Left lung (tissue), 10 donors: ENCODE results near the gene CLDND2. TPM values are rescaled to one million over a fixed set of nuclear protein-coding genes. Genes with fewer than 3 reads are reported as not detected.

ENCODE experiments used
- ATAC-seq: fragments of 200-7000 bp; cut with Tn5 transposase; one replicate; pipeline ENCODE4 v1.9.1; 2020; ENCODE audit warnings: moderate library complexity
- DNase-seq, 4 donors: peaks; one replicate each; pipeline ENCODE4 v3.0.0-alpha.2; 2013 to 2020
- H3K27ac ChIP-seq, 2 donors: fragments of 200-600 bp; sonication (generic) in 1 of 2; one replicate each; pipeline versions ENCODE4 v1.5.0 to v1.8.0; 2020 to 2021
- H3K27me3 ChIP-seq, 2 donors: fragments of 200-600 bp; sonication (generic) in 1 of 2; one replicate each; pipeline versions ENCODE4 v1.5.0 to v1.8.0; 2020 to 2021
- H3K36me3 ChIP-seq, 2 donors: fragments of 200-600 bp; sonication (generic) in 1 of 2; one replicate each; pipeline versions ENCODE4 v1.5.0 to v1.8.0; 2020 to 2021
- H3K4me1 ChIP-seq, 2 donors: fragments of 200-600 bp; one replicate each; pipeline ENCODE4 v1.8.0; 2021
- H3K4me3 ChIP-seq, 2 donors: fragments of 200-600 bp; sonication (generic) in 1 of 2; one replicate each; pipeline versions ENCODE4 v1.5.0 to v1.8.0; 2020 to 2021; ENCODE audit warnings: mild to moderate bottlenecking in 1 of 2
- H3K9me3 ChIP-seq, 2 donors: fragments of 200-600 bp; sonication (generic) in 1 of 2; one replicate each; pipeline versions ENCODE4 v1.5.0 to v1.8.0; 2020 to 2021
- intact Hi-C, 2 donors: fragments of 100-400 bp; cut with DNase I; formaldehyde crosslinking; loops; one replicate each; pipeline versions ENCODE4 v1.11.2 to v1.14.2; 2022
- polyA plus RNA-seq, 6 donors: library from polyadenylated mRNA; unstranded; fragments of 120-200 nt; gene quantifications; one replicate each; pipeline ENCODE4 v1.2.1, GENCODE V29; 2013; ENCODE audit not compliant: insufficient read length in 6 of 6
- total RNA-seq, 2 donors: library from RNA; stranded (reverse); fragmentation: NEBNext Ultra II Directional; extraction: Animal tissue kit (Norgen Biotek cat#: 25700); gene quantifications; one replicate each; pipeline ENCODE4 v1.2.1, GENCODE V29; 2021
- TF ChIP-seq, protein P1 (sequence below), 2 donors: fragments of 200-600 bp; sonication (generic) in 1 of 2; IDR thresholded peaks; one replicate each; pipeline versions ENCODE4 v1.5.0 to v1.8.0; 2021; ENCODE audit warnings: antibody characterized with exemption in 2 of 2
- donor health status: DM: no; HTN: yes; CAD: no.
- donor health status: DM: no; HTN: no; CAD: no.

The CLDND2 gene
- total and polyA plus RNA-seq, 8 donors: 0.92 to 1.9 (median 1.4) TPM

DNA sequence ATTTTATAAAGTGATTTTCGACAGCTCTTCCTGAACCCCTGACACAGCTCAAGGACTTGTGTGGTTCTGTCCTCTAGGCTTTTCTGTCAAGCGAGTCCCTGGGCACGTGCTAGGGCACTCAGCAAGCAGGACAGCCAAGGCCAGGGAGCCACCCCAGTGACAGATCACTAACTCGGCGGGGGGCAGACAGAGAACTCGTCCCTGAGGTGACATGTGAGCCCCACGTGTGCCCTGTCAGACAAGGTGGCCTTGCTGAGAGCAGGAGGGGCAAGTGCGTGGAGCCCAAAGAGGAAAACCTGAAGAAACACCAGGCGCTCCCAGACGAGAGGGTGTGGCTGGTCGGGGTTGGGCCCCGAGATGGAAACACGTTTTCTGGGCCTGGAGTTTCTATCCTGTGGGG is 7.6 kb downstream of the CLDND2 start:
- Histone ChIP-seq H3K27me3 (no peaks in the 10 kb centered on the region), H3K4me3 (no peak overlapping the region), H3K4me1 (peaks cover 0 to 36% of the 10 kb centered on the region in 2 donors), H3K36me3 (no peaks in the 10 kb centered on the region), H3K27ac (no peak overlapping the region), H3K9me3 (no peaks in the 10 kb centered on the region)
- ATAC-seq (no peak), DNase-seq (no peak)
- intact Hi-C loops: no loop called here
- TF ChIP-seq, protein P1, sequence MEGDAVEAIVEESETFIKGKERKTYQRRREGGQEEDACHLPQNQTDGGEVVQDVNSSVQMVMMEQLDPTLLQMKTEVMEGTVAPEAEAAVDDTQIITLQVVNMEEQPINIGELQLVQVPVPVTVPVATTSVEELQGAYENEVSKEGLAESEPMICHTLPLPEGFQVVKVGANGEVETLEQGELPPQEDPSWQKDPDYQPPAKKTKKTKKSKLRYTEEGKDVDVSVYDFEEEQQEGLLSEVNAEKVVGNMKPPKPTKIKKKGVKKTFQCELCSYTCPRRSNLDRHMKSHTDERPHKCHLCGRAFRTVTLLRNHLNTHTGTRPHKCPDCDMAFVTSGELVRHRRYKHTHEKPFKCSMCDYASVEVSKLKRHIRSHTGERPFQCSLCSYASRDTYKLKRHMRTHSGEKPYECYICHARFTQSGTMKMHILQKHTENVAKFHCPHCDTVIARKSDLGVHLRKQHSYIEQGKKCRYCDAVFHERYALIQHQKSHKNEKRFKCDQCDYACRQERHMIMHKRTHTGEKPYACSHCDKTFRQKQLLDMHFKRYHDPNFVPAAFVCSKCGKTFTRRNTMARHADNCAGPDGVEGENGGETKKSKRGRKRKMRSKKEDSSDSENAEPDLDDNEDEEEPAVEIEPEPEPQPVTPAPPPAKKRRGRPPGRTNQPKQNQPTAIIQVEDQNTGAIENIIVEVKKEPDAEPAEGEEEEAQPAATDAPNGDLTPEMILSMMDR (IDR thresholded peaks at IDR 0.05): no peak

GRCh38 chr19:51359294-51359693 is 9.5 kb downstream of the CLDND2 start:
- no peaks in the 10 kb centered on the region for H3K27me3 ChIP-seq
- TF ChIP-seq, protein P1 (IDR thresholded peaks at IDR 0.05): no peak
- peak; percentile 44 for ATAC-seq
- H3K36me3 ChIP-seq: no peaks in the 10 kb centered on the region
- intact Hi-C loops: no loop called here
- DNase-seq: peak in 1 of 4 donors; percentile 57
- H3K9me3 ChIP-seq: no peaks in the 10 kb centered on the region
- no peak overlapping the region for H3K27ac ChIP-seq
- H3K4me3 ChIP-seq: no peak overlapping the region
- peaks cover 0 to 20% of the 10 kb centered on the region in 2 donors for H3K4me1 ChIP-seq

DNA sequence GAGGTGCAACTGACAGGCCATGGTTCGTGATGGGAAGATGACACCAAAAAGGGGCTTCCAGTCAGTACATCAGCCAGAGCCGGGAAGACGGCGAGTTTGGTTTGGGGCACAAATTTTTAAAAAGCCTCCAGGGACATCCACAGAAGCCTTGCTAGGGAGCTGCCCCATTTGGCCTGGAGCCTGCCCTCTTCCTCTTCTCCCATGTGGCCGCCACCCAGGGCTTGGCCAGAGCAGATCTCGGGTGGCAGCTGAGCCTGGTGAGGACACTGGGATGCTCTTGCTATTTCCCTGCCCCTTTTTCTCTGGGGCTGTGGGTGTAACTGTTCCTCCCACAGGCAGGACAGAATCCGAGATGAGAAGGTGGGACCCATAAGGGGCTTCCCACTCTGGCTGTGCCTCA is 10.9 kb downstream of the CLDND2 start:
- Histone ChIP-seq H3K4me3 (no peak overlapping the region), H3K27me3 (no peaks in the 10 kb centered on the region), H3K36me3 (peaks cover 0 to 2% of the 10 kb centered on the region in 2 donors), H3K9me3 (no peaks in the 10 kb centered on the region), H3K4me1 (peaks cover 0 to 8% of the 10 kb centered on the region in 2 donors), H3K27ac (no peak overlapping the region)
- intact Hi-C loops: no loop called here
- TF ChIP-seq, protein P1 (IDR thresholded peaks at IDR 0.05): no peak
- no peak for ATAC-seq
- DNase-seq: no peak

GRCh38 chr19:51356159-51356801 is 12.5 kb downstream of the CLDND2 start:
- Histone ChIP-seq H3K9me3 (no peaks in the 10 kb centered on the region), H3K27ac (no peak overlapping the region), H3K27me3 (no peaks in the 10 kb centered on the region), H3K4me1 (no peaks in the 10 kb centered on the region), H3K4me3 (no peak overlapping the region), H3K36me3 (peaks cover 0 to 18% of the 10 kb centered on the region in 2 donors)
- DNase-seq (no peak), ATAC-seq (no peak)
- TF ChIP-seq, protein P1 (IDR thresholded peaks at IDR 0.05): no peak
- intact Hi-C loops: no loop called here

DNA sequence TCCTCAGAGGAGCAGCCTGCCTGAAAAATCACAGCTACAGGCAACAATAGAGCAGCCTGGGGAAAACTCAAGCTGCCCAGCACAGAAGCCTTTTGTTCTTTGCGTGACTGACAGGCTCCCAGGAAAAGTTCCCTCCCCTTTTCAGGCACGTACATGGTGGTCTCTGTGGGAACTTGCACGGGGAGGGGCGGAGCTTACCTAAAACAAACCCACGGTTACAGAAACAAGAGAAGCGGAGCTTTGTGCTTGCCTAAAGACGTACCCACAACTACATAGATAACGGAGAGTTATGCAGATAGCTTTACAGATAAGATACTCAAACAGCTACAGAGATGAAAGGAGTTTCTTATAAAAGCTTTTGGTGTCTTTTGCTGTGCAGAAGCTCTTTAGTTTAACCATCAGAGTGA is 14.1 kb downstream of the CLDND2 start:
- ATAC-seq: no peak
- intact Hi-C loops: no loop called here
- H3K27ac ChIP-seq: no peak overlapping the region
- H3K36me3 ChIP-seq: peaks cover 0 to 34% of the 10 kb centered on the region in 2 donors
- TF ChIP-seq, protein P1 (IDR thresholded peaks at IDR 0.05): no peak
- H3K4me1 ChIP-seq: no peaks in the 10 kb centered on the region
- H3K27me3 ChIP-seq: no peaks in the 10 kb centered on the region
- DNase-seq: peak in 1 of 4 donors; percentile 40
- no peak overlapping the region for H3K4me3 ChIP-seq
- H3K9me3 ChIP-seq: no peaks in the 10 kb centered on the region
